Activated CD8-positive, alpha-beta memory T cell treated with anti-CD3 and anti-CD28 coated beads, Interleukin-2, amount 50 U/mL, for 4 hours (primary cell): ENCODE measurements around the gene FOXC1.

ENCODE experiments used
- DNase-seq: peaks from one replicate; pipeline ENCODE4 v3.0.0-alpha.2; 2020

FOXC1 gene

DNA sequence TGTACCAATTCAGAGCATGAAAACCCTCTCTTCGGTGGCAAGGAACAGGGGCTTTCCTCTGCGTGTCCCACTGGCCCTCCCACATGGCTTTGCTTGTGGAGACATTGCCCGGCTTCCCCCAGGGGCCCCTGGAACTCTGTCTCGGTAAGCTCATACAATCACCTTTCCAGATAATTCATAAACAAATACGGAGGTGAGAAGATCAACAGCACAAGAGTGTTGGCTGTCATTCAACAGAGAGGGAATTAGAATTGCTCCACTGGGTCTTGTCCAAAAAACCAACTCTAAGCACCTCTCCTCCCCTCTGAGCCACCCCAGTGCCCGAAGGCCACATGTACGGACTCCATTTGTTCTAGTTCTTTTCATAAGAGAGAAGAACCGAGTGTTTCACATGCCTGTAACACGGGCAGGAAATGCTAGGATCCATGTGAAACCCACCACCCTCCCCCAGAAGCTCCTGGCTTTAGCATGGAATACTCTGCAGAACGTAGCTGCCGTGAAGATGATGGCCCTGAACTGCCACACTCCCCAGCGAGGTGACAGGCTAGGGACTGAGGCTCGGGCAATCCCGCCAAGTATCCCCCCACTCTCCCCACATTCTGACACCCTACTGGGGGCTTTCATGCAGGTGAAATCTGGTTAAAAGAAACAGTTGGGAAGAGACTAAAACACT lies 24.6 kb upstream of the FOXC1 start:
- no peak for DNase-seq

- DNase-seq = no peak
Observed at GRCh38 chr6:1585669-1586049, 24.1 kb upstream of the FOXC1 start.

- no peak for DNase-seq
Observed at GRCh38 chr6:1586256-1586655, 23.5 kb upstream of the FOXC1 start.

DNA sequence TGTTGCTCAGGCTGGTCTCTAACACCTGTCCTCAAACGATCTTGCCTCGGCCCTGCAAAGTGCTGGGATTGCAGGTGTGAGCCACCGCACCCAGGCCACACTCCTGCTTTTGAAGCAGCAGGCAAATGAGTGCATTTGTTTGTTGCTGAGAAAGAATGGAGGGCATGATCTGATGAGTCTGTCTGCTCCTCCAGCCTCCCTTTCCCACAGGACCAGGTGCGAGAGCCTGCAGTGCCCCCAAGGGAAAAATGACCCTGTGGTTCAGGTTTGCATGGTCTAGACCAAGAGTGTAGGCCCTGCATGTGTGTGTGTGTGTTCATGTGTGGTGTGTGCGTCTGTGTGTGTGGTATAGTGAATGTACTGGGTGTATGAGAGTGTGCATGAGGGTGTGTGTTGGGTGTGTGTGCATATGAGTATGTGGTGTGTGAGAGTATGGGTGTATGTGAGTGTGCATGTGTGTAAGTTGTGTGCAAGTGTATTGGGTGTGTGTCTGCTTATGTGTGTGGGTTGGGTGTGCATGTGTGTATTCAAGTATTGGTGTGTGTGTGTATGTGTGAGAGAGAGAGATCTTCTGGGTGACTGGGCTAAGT lies 22.8 kb upstream of the FOXC1 start:
- no peak for DNase-seq

DNA sequence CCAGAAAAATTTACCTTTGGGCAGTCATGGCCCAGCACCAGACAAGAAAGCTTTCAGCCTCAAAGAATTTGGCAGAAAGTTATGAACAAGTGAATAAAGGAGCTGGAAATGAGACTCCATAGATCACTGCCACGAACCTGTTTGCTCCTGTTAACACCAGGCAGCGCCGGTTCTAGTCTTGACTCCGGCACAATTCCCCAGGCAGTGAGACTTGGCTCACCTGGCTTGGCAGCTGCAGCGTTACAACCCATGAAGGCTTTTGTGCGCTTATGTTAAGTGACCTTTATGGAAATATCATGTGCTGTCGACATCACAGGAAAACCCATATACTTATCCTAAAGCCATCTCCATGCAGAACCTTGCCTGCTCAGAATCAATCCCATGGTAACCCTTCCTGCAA lies 22.2 kb upstream of the FOXC1 start:
- no peak for DNase-seq

DNA sequence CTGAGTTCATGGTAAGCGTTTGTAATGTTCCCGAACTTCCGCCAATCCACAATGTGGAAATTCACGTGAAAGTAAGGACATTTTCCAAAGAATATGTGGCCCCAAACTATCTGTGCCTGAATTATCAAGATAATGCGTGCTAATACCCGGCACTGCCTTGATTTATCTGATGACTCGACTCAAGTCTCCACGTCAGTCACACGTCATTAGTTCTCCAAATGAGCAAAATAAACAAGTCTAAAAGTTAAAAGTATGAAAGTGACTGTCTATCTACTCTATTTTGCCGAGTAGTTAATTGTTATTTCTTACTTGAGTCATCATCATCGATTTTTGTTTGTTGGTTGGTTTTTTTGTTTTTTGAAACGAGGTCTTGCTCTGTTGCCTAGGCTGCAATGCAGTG lies 21.7 kb upstream of the FOXC1 start:
- no peak for DNase-seq

- no peak for DNase-seq
Observed at GRCh38 chr6:1589208-1589607, 20.5 kb upstream of the FOXC1 start.

GRCh38 chr6:1590580-1590979 lies 19.1 kb upstream of the FOXC1 start:
- DNase-seq = no peak

- DNase-seq = no peak
Observed at GRCh38 chr6:1591243-1591642, 18.5 kb upstream of the FOXC1 start.

DNA sequence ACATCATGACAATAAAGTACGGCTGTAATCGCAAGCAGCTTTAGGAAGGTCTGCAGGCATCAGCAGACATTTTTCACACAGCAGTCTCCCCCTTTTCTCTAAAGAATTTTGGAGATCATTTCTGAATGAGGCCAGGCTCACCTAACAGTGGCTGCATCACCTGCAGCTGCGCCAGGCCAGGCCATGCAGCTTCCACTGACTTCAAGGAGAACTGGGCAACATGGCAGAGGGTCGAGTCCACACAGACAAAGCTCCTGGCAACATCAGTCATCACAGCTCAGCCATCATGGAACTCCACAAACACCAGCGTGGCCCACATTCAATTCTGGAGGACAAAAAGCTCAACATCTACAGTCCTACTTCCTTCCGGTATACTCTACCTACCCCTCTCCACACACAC lies 17.8 kb upstream of the FOXC1 start:
- no peak for DNase-seq

GRCh38 chr6:1592852-1593251 lies 16.9 kb upstream of the FOXC1 start:
- DNase-seq = no peak

GRCh38 chr6:1593286-1593957 lies 16.3 kb upstream of the FOXC1 start:
- DNase-seq = no peak

- DNase-seq = no peak
Observed at GRCh38 chr6:1593958-1594314, 15.8 kb upstream of the FOXC1 start.

DNA sequence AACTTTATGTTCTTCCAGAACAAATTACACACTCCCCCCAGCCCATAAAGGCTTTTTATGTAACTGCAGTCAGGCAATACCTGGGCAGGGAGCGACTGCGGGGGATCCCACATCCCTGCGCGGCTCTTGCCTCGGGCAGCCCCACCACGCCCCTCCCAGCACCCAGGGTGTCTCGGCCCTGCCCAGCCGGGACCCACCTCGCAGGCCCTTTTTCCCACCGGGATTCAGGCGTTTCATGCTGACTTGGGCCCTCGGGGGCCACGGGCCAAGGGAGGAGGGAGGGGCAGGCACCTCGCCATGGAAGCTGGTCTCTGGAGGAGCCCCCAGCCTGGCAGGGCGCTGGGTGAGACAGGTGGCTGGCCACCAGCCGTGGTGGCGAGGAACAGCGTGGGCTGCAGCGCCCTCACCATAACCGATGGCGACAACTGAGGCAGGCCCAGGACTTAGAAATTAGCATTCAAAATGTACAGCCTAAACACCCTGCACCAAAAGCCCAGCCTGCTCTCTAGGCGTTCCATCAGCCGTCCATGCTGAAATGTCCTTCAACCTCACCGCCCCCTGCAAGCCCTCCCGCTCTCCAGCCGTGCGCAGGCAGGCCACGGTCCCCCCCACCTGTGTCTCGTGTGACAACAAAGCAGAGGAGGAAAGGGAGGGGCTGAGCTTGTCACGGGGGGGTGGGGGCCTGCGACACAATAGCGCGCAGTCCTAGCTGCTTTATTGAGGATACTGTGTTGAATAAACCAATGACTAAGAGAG lies 15.1 kb upstream of the FOXC1 start:
- no peak for DNase-seq

DNA sequence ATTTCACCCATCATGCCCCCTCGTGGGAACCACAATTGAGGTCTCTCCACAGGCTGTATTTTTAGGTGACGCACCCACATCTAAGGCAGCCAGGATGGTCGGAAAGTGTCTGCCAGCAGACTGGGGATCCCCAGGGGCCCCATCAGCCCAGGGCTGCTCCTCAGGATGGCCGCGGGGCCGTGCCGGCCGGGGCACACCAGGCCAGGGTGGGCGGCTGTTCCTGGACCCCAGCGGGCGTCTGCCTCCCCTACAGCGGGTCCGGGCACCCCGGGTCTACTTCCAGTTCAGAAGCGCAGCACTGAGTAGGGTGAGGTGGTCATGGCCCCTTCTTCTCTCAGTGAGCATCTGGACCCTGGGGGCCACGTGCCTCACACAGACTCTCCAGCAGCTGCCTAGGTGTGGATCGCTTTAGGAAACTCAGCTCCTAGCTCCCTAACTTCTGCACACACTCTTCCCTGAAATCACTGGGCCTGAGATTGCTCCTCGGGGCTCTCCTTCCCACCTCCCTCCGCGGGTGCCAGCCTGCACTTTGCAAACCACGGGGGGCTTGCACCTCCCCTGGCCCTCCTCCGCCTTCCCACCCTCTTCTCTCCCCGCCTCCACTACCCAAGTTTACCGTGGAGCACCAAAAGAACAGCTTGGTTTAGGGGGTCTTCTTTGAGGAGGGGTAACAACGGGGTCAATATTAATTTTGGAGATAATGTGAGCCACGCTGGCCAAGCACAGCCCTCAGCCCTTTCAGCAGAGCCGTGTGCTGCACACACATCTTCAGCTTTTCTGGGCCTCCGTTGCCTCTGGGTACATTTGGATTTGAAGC lies 14.2 kb upstream of the FOXC1 start:
- no peak for DNase-seq

DNA sequence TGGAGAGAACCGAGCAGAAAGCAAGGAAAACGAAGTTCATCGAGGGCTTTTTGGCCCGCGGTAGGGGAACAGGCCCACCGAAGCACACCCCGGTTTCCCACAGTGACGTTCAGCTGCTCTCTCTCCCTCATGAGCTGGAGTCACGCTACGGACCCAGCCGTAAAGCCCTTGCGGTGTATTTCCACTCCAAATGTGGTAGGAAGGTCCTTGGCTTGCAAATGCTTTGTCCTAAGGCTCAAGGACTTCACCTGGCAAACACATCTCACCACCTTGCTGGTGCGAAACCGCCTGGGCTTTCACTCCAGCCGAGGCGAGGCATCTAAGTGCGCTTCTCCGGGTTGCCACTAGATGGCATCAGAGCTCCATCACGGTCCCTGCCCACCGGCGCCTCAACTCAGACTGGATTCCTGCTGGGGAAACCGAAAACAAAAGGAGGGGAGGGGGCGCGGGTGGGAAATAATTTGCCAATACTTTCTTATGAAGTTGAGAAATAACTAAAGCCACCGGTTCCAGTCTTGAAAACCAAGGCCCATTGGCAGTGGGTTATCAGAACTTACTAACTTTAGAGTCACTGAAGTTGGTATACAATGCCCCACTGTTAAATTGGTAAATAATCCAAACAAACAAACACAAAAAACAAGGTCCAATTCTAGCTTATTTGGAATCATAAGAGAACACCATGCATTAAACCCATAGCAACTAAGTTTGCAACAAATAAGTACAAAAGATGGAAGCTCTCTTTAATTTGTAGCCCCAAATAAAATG lies 13.4 kb upstream of the FOXC1 start:
- DNase-seq = peak; percentile 64

- DNase-seq = no peak
Observed at GRCh38 chr6:1597121-1597744, 12.5 kb upstream of the FOXC1 start.

GRCh38 chr6:1597924-1598323 lies 11.8 kb upstream of the FOXC1 start:
- no peak for DNase-seq

GRCh38 chr6:1598433-1598832 lies 11.3 kb upstream of the FOXC1 start:
- no peak for DNase-seq

- DNase-seq = no peak
Observed at GRCh38 chr6:1598886-1599285, 10.8 kb upstream of the FOXC1 start.

DNA sequence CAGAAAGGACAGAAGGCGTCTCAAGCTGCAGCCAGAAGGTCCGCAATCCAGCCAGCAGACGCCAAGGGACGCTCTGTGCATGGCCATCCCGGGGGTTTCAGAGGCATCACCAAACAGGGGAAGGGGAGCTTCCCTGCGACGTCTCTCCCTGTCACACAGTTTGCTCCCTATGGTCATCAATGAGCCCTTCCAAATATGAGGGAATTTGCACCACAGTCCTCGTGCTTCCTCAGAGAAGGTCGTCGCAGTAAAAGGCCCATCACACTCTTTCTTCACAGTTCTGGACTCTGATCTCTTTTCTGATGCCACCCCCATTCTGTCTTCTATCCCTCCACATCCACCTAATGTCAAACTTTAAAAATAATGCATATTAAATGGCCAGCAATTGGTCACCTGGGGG lies 10.2 kb upstream of the FOXC1 start:
- no peak for DNase-seq
